ENCODE data around the gene JAK3.

- TF ChIP-seq POLR2A (IDR thresholded peaks at IDR 0.05) (no peak), EP300 (IDR thresholded peaks at IDR 0.05) (no peak)
These were observed 14.0 kb upstream of the JAK3 start for GRCh38 chr19:17861542-17862402.

Measured in ovary (tissue), 1 donor.